BJ (cell line): ENCODE results near the gene SYNE3. TPM values are rescaled to one million over a fixed set of nuclear protein-coding genes. Genes with fewer than 3 reads are reported as not detected.

ENCODE experiments used
- CTCF ChIA-PET: fragments of 350-600 bp; formaldehyde crosslinking; extraction: SDS; loops from one replicate; lab custom pipeline; 2021; ENCODE audit warnings: antibody characterized with exemption, inconsistent platforms; lab: Yijun Ruan, JAX
- POLR2A ChIA-PET: fragments of 300-600 bp; sonication (Branson Sonifier 250); formaldehyde crosslinking; extraction: SDS; loops from one replicate; lab custom pipeline; 2021; ENCODE audit warnings: antibody characterized with exemption; lab: Charles Lee
- DNase-seq: peaks from one replicate; pipeline ENCODE4 v3.0.0-alpha.2; 2011; ENCODE audit warnings: low read depth
- H3K27me3 ChIP-seq: 2 replicates; pipeline ENCODE4 v1.6.0; 2011; ENCODE audit warnings: low read length; ENCODE audit not compliant: control insufficient read depth, insufficient read depth
- H3K36me3 ChIP-seq: 2 replicates; pipeline ENCODE4 v1.5.1; 2011; ENCODE audit warnings: low read length; ENCODE audit not compliant: control insufficient read depth, insufficient read depth
- H3K4me3 ChIP-seq: 2 replicates; pipeline ENCODE4 v1.5.1; 2011; ENCODE audit warnings: low read depth, mild to moderate bottlenecking, control low read depth, low read length
- polyA plus RNA-seq: library from polyadenylated mRNA; depleted of rRNA; stranded (reverse); fragments of >200 nt; gene quantifications from 2 replicates; pipeline ENCODE4 v1.2.3, GENCODE V29; 2011
- TF ChIP-seq, protein P1 (sequence below): IDR thresholded peaks from 2 replicates; pipeline ENCODE4 v1.5.1; 2011; ENCODE audit warnings: low read depth, mild to moderate bottlenecking, control low read depth, inconsistent platforms, low read length, moderate library complexity; ENCODE audit not compliant: insufficient read depth

SYNE3 gene
- polyA plus RNA-seq, 1 experiment: 3.5 TPM

DNA sequence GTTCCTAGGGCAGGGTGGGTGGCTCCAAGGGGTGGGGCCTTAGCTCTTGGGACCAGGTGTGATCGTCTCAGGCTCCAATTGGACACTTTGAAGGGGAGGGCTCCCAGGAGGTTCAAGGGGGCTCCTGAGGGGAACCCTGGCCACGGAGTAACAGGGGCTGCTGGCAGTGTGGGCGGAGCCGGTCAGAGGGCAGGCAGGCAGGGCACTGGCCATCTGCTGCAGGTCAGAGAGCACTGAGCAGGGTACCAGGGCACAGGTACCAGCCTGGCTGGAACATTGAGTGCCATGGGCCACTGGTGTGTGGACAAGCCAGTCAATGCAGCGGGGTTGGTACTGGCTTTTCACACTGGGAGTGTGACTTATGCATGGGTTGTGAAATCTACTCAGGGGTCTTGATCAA, 32.2 kb downstream of the SYNE3 start:
- POLR2A ChIA-PET: no interaction called here

DNA sequence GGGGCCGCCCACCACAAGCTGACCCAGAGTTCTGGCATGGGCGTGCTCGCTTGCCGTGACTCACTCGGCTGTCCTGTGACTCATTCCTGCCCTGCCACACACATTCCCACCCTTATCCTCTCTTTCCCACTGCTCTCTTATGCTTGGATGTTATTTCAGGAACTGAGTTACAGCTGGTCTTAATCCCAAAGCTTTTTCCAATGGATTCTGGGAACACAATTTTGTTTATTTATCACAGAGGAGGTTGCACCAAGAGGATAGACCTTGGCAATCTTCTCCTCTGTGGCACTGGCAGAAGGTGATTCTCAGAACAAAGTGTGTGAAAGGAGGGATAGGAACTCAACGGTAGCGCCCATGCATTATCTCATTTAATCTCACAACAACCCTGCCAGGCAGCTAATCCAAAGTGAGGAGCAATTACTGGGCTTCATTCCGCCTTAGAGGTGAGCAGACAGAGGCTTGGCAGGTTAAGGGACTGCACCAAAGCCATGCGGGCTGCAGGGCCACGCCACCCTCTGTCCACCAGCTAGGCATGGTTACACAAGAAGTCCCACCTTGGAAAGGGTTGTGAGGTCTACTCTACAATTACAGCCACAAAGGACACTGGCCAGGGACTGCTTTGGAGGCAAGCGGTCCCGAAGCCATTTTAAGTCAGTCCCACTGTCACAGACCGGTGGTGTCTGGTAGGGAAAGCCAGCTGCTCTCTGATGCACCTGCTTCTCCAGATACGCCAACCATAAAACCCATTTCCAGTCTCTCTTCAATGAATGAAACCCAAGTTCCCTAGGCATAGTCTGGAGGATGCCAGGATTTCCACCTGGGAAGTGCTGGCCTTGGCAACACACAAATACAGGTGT, 32.9 kb downstream of the SYNE3 start:
- Histone ChIP-seq H3K36me3 (no peaks in the 10 kb centered on the region), H3K27me3 (no peaks in the 10 kb centered on the region), H3K4me3 (no peak overlapping the region)
- ChIA-PET CTCF (interaction anchor here (1.2 to 1.8 kb wide), 4 partner anchors 17 to 44 kb away, joined by 3 to 8 read pairs (median 4); no protein-coding TSS in a partner anchor), POLR2A (interaction anchor here (0.6 to 0.8 kb wide), 2 partner anchors 36 to 65 kb away, joined by 4 to 5 read pairs; no protein-coding TSS in a partner anchor)
- TF ChIP-seq, protein P1, sequence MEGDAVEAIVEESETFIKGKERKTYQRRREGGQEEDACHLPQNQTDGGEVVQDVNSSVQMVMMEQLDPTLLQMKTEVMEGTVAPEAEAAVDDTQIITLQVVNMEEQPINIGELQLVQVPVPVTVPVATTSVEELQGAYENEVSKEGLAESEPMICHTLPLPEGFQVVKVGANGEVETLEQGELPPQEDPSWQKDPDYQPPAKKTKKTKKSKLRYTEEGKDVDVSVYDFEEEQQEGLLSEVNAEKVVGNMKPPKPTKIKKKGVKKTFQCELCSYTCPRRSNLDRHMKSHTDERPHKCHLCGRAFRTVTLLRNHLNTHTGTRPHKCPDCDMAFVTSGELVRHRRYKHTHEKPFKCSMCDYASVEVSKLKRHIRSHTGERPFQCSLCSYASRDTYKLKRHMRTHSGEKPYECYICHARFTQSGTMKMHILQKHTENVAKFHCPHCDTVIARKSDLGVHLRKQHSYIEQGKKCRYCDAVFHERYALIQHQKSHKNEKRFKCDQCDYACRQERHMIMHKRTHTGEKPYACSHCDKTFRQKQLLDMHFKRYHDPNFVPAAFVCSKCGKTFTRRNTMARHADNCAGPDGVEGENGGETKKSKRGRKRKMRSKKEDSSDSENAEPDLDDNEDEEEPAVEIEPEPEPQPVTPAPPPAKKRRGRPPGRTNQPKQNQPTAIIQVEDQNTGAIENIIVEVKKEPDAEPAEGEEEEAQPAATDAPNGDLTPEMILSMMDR: no peak
- DNase-seq: peak; percentile 94

More for the DNA sequence above, 32.2 kb downstream of the SYNE3 start:
- CTCF ChIA-PET: interaction anchor here (1.2 to 1.8 kb wide), 3 partner anchors 16 to 43 kb away, joined by 3 to 8 read pairs (median 5); no protein-coding TSS in a partner anchor
- no peaks in the 10 kb centered on the region for H3K36me3 ChIP-seq
- no peaks in the 10 kb centered on the region for H3K27me3 ChIP-seq
- TF ChIP-seq, protein P1: no peak
- DNase-seq: no peak
- no peak overlapping the region for H3K4me3 ChIP-seq

GRCh38 chr14:95482627-95483308, 33.7 kb downstream of the SYNE3 start:
- TF ChIP-seq, protein P1: no peak
- ChIA-PET CTCF (interaction anchor here (1.2 to 1.8 kb wide), 3 partner anchors 18 to 45 kb away, joined by 3 to 8 read pairs (median 5); no protein-coding TSS in a partner anchor), POLR2A (interaction anchor here (0.6 to 0.8 kb wide), 2 partner anchors 37 to 66 kb away, joined by 4 to 5 read pairs; no protein-coding TSS in a partner anchor)
- DNase-seq: no peak
- no peaks in the 10 kb centered on the region for H3K27me3 ChIP-seq
- H3K4me3 ChIP-seq: no peak overlapping the region
- H3K36me3 ChIP-seq: no peaks in the 10 kb centered on the region

DNA sequence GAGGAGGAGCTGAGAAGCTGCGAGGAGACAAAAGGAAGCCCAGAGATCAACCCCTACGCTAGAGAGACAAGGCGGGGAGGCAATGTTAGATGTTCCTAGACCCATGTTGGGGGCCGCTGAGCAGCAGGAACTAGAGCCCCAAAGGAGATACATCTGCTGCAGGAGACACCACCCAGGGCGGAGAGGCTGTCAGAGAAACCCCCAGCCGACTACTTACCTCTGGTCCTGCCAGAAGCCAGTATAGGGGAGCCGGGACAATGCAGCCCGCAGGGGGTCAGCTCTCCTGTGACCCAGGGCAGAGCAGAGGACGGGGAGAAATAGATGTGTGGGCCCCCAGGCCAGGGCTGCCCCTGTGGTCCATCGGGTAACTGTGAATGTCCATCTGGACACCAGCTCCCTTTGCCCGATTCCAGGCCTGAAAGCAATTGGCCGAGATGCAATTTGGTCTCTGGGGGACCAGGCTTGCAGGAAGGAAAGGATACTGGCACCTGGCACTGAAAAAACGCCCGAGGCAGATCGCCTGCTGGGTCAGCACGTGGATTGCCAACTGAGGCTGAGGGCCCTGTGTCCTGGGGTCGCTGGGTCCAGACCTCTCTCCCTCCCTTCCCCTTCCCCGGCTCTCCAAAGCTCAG, 34.9 kb downstream of the SYNE3 start:
- no peak for DNase-seq
- POLR2A ChIA-PET: no interaction called here

More for the DNA sequence above, 34.9 kb downstream of the SYNE3 start:
- TF ChIP-seq, protein P1: no peak
- Histone ChIP-seq H3K4me3 (no peak overlapping the region), H3K27me3 (no peaks in the 10 kb centered on the region), H3K36me3 (no peaks in the 10 kb centered on the region)
- CTCF ChIA-PET: interaction anchor here (0.6 to 1.8 kb wide), 2 partner anchors 9 to 45 kb away, joined by 3 to 12 read pairs; no protein-coding TSS in a partner anchor
